NCI-H1417 treated with DMSO at 0.1 percent for 48 hours (cell line): ENCODE measurements around the gene TSPAN16.
A peak's percentile ranks its signal among the peaks of the same experiment; 100 is the strongest.
"Not testable (repeated sequence)": the region's sequence is repeated elsewhere in the genome, so short reads cannot be mapped to it uniquely, and the experiment has no call there.

ENCODE experiments used
- DNase-seq: peaks from one replicate; lab custom pipeline; 2025; lab: John Stamatoyannopoulos, UW

TSPAN16 gene

DNA sequence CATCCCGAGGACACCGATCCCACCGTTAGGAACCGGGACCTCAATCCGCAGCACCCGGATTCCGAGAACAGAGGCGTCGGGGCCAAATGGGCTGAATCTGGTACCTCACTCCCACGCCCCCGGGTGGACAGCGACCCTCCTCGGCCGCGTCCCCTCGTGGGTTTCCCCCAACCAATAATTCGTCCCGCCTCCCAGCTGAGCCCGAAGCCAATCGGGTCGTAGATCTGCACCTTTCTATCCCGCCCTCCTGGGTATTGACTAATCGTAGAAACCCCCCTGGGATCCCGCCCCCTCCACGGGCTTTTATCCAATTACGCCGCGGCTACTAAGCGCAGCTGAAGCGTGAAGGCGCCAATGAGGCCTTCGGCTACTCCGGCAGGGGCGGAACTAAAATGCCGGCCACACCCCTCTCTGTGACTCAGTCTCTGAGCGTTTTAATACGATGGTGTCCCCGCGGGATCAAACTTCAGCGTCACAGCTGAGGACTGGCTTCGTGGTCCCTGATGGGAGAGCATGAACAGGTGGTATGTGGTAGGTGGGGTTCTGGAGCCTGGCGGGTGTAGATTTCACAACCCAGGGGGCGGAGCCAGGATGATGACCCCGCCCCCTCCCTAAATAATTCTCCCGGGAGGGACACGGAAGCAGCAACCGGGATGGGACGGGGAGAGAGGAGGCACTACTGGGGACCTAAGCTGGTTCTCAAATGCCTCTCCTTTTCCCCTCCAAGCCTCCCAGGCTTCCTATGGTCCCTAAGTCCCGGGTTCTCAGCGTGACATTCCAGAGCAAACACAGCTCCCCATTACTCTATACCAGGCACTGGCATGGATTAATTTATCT lies 50.4 kb downstream of the TSPAN16 start, which contains the start of the genes CCDC159 and TMEM205:
Gene CCDC159, plus strand, starts transcription at position 416 of the 837 bp plus-strand sequence. Its CDS starts 88 bp downstream, at position 504.
Gene TMEM205, minus strand, starts transcription at position 165 of the 837 bp plus-strand sequence. CDS start 649 bp downstream, outside the sequence.
- peak; percentile 93 for DNase-seq

- DNase-seq = no peak
Observed at GRCh38 chr19:11347546-11348039, 51.6 kb downstream of the TSPAN16 start.

GRCh38 chr19:11349171-11349570 lies 53.2 kb downstream of the TSPAN16 start:
- DNase-seq = no peak

GRCh38 chr19:11354102-11354501 lies 58.1 kb downstream of the TSPAN16 start:
- not testable (repeated sequence) for DNase-seq

GRCh38 chr19:11355160-11356073 lies 59.5 kb downstream of the TSPAN16 start, which contains the start of gene PLPPR2:
Gene PLPPR2 (plus strand): TSS chr19:11355432. CDS start chr19:11357674, 2,242 bp downstream.
- DNase-seq = peak; percentile 56

DNA sequence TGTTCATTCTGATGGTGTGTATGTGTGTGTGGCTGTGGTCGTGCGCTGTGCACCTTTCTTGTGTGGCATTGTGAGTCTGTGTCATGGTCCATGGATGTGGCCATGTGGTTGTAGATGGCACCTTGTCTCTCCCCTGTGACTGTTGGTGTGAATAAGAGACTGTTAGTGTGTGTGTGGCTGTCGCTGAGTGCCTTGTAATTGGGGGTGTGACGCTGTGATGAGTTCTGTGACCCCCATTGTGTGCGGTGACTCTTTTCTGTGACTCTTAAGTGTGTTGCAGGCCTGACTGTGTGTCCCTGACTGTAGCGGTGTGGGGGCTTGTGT lies 60.1 kb downstream of the TSPAN16 start:
- no peak for DNase-seq

DNA sequence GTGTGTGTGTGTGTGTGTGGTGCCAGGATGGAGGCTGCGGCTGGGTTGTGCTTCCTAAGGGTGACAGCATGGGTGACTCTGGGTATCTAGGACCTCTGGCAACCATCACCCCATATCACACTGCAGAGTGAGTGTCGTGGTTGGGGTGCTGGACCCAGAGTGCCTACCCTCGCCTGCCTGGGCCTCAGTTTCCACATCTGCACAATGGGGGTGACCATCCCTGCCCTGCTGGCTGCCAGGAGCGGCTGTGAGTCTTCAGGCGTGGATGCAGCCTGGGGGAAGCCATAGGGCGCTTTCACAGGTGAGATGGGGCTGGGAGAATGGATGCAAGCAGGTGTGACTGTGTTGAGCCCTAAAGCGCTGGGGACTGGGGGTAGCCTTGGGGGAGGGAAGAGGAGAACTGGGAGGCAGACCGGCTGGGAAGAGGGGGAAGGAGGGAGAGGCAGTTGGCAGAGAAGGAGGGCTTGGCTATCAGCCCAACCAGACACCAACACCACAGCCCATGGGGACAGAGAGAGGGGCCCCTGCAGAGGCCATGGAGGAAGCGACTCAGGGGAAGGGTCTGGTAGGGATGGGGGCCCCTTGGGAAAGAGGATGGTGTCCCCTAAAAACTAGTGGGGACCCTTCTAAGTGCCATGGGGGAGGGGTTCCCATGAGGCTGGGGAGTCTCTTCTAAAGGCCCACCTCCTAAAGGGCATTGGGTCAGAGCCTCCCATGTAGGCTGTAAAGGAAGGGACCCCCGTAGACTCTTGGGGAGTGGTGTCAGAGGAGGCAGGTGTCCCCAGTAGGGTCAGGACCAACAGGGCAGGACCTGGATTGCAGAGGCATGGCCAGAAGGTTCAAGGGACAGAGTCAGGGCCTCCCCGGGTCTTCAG lies 61.0 kb downstream of the TSPAN16 start:
- no peak for DNase-seq

GRCh38 chr19:11359421-11359820 lies 63.5 kb downstream of the TSPAN16 start:
- DNase-seq = no peak

DNA sequence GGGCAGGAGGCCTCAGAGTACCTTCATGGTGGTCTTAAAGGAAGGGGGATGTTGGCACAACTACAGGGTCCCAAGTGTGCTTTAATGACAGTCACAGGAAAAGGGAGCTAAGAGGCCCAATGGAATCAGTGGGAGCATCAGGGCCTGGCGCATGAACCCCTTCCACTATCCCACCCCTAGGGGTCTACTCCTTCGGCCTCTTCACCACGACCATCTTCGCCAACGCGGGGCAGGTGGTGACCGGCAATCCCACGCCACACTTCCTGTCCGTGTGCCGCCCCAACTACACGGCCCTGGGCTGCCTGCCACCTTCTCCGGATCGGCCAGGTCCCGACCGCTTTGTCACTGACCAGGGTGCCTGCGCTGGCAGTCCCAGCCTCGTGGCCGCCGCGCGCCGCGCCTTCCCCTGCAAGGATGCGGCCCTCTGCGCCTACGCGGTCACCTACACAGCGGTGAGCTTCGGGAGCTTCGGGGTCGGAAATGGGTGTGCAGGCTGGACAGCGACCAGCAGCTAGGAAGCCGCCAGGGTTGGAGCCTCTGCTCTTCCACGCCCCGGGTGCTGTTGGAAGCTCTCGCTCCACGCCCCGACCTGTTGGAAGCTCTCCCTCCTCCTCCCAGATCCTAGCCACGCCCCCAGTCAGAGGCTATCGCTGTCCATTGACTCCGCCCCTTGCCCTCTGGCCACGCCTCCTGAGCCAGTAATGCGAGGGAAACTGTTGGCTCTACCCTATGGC lies 65.2 kb downstream of the TSPAN16 start:
- no peak for DNase-seq

DNA sequence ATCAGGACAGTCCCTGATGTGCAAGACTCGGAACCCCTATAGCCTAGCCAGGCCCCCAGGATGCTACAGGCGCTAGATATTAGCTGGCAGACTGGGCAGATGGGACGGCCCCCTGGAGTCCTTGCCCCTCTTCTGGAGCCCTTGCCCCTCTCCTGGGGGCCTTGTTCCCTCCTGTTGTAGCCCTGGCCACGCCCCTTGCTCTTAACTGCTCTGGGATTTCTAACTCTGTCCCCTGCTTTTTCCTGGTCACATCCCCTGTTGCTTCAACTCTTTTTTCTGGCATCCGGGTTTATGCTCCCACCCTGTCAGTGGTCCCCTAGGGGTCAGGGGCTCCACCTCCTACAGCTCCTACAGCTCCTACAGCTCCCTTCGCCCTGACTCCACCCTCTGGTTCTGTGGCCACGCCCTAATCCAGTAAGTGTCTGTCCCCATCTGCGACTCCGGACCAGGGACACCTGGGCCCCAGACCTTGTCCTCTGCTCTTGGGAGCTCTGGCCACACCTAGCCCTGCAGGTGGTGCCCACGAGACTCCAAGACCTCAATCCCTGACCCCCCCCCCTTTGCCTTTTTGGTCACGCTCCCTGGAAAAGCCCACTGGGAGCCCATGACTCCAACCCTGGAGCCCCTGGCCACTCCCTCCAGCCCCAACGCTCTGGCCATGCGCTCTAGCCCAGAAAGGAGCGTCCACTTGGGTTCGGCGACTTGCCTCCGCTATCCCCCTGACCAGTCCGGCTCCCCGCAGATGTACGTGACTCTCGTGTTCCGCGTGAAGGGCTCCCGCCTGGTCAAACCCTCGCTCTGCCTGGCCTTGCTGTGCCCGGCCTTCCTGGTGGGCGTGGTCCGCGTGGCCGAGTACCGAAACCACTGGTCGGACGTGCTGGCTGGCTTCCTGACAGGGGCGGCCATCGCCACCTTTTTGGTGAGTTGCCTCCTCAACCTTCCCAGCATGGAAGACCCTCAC lies 66.1 kb downstream of the TSPAN16 start:
- DNase-seq = no peak

- DNase-seq = no peak
Observed at GRCh38 chr19:11363881-11364280, 67.9 kb downstream of the TSPAN16 start.

GRCh38 chr19:11364296-11364904 lies 68.4 kb downstream of the TSPAN16 start:
- DNase-seq = no peak

GRCh38 chr19:11364935-11365334 lies 69.0 kb downstream of the TSPAN16 start:
- DNase-seq = no peak
